Measurements from ENCODE around the gene SAP25. TPM values are rescaled to one million over a fixed set of nuclear protein-coding genes. Genes with fewer than 3 reads are reported as not detected.
"Not testable (repeated sequence)": the region's sequence is repeated elsewhere in the genome, so short reads cannot be mapped to it uniquely, and the experiment has no call there.

Gene SAP25
- total and polyA plus RNA-seq, 4 donors, result 0.33 to 0.84 (median 0.56) TPM; not detected in 1

DNA sequence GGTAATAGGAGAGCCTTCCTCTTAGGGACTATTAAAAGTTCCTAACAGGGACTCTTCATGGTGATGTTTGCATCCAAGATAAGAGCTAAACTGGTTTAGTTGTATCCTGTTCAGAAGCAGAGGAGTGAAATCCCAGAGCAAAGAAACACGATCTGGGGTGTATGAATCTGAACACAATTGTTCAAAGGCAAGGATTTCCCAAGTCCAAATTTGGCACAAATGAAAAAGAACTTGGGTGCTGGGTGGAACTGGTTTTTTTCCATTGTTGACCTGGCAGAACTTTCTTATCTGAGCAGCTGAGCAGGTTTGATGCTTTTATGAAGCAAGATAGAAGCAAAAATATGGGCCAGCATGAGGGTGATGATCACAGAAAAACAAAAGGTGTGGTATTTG, 28.7 kb downstream of the SAP25 start (continued):
- no peak for TF ChIP-seq NR2F2 (IDR thresholded peaks at IDR 0.05)

DNA sequence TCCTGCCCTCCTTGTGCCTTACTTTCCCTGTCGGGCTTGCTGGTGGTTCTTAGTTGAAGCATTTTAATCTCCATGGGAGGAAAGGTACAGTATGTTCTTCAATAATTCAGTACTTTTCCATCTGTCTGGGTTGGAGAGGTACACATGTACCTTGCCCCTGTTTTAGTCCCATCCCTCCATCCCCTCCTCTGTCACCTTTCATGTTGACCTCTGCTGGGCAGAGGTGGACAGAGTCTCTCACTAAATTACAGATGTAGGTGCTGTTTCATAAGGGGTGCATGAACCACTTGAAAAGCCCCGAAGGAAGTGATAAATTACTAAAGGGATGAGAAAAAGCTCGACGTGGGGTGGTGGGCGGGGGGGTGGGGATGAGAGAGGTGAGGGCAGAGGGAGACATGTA, 29.3 kb downstream of the SAP25 start:
- H3K4me3 ChIP-seq (ENCODE audit: low read depth in 1 of 3, low read length in 3 of 3), result peak overlapping the region in 1 of 3 donors; percentile 21
- H3K9ac ChIP-seq (ENCODE audit: low read depth in 1 of 2, low read length in 2 of 2), result peak overlapping the region in 1 of 2 donors; percentile 64
- H3K4me1 ChIP-seq (ENCODE audit: control insufficient read depth in 4 of 4, insufficient read depth in 4 of 4, low read length in 3 of 4), result peaks cover 18 to 79% (median 72%) of the 10 kb centered on the region in 4 donors

GRCh38 chr7:100543586-100543985, 30.1 kb downstream of the SAP25 start:
- TF ChIP-seq REST (IDR thresholded peaks at IDR 0.05) (no peak), HNF4A (conservative IDR thresholded peaks at IDR 0.05) (no peak), ZBTB33 (IDR thresholded peaks at IDR 0.05) (no peak)
- Histone ChIP-seq H3K36me3 (ENCODE audit: control insufficient read depth in 4 of 4, insufficient read depth in 3 of 4, low read depth in 1 of 4, low read length in 3 of 4) (no peaks in the 10 kb centered on the region), H3K4me1 (ENCODE audit: control insufficient read depth in 4 of 4, insufficient read depth in 4 of 4, low read length in 3 of 4) (peaks cover 18 to 78% (median 71%) of the 10 kb centered on the region in 4 donors), H3K27me3 (ENCODE audit: control insufficient read depth in 4 of 4, insufficient read depth in 4 of 4, low read length in 3 of 4) (no peaks in the 10 kb centered on the region), H3K9ac (ENCODE audit: low read depth in 1 of 2, low read length in 2 of 2) (peak overlapping the region; percentile 1 to 64), H3K27ac (ENCODE audit: low read depth in 1 of 2, low read length in 2 of 2) (peak overlapping the region; percentile 67 to 89), H3K9me3 (ENCODE audit: control insufficient read depth in 4 of 4, low read length in 3 of 4) (no peaks in the 10 kb centered on the region), H3K4me3 (ENCODE audit: low read depth in 1 of 3, low read length in 3 of 3) (no peak overlapping the region)
- 38% methylated on average over 1 of the region's 1 CpG for WGBS
- no peak for DNase-seq (ENCODE audit: low spot score)

More for the DNA sequence above, 29.3 kb downstream of the SAP25 start:
- DNase-seq (ENCODE audit: low spot score), result no peak
- H3K27me3 ChIP-seq (ENCODE audit: control insufficient read depth in 4 of 4, insufficient read depth in 4 of 4, low read length in 3 of 4), result no peaks in the 10 kb centered on the region
- WGBS, result 14% methylated on average over 5 of the region's 5 CpGs
- peak overlapping the region; percentile 89 to 92 for H3K27ac ChIP-seq (ENCODE audit: low read depth in 1 of 2, low read length in 2 of 2)
- H3K9me3 ChIP-seq (ENCODE audit: control insufficient read depth in 4 of 4, low read length in 3 of 4), result no peaks in the 10 kb centered on the region
- H3K36me3 ChIP-seq (ENCODE audit: control insufficient read depth in 4 of 4, insufficient read depth in 3 of 4, low read depth in 1 of 4, low read length in 3 of 4), result peaks cover 0 to 7% (median 0%) of the 10 kb centered on the region in 4 donors
- TF ChIP-seq TAF1 (conservative IDR thresholded peaks at IDR 0.05), result no peak
- TF ChIP-seq YY1 (IDR thresholded peaks at IDR 0.05), result no peak
- TF ChIP-seq HNF4A (conservative IDR thresholded peaks at IDR 0.05), result peak; percentile 69 to 81
- TF ChIP-seq, protein P1, sequence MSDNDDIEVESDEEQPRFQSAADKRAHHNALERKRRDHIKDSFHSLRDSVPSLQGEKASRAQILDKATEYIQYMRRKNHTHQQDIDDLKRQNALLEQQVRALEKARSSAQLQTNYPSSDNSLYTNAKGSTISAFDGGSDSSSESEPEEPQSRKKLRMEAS (IDR thresholded peaks at IDR 0.05), result peak; percentile 30
- TF ChIP-seq RXRA (IDR thresholded peaks at IDR 0.05), result peak; percentile 43 to 48
- no peak for TF ChIP-seq GABPA (IDR thresholded peaks at IDR 0.05 in 1 of 2, conservative IDR thresholded peaks at IDR 0.05 in 1 of 2)
- peak; percentile 51 for TF ChIP-seq FOXA1 (IDR thresholded peaks at IDR 0.05)
- peak; percentile 29 for TF ChIP-seq NR2F2 (IDR thresholded peaks at IDR 0.05)
- no peak for TF ChIP-seq RAD21 (IDR thresholded peaks at IDR 0.05)
- TF ChIP-seq ZBTB33 (IDR thresholded peaks at IDR 0.05), result no peak
- peak; percentile 37 for TF ChIP-seq HNF4G (IDR thresholded peaks at IDR 0.05)
- no peak for TF ChIP-seq JUND (IDR thresholded peaks at IDR 0.05)
- peak; percentile 76 for TF ChIP-seq SP1 (IDR thresholded peaks at IDR 0.05)
- peak; percentile 35 for TF ChIP-seq FOXA2 (IDR thresholded peaks at IDR 0.05)

- WGBS, result 39% methylated on average over 7 of the region's 7 CpGs
- H3K27me3 ChIP-seq (ENCODE audit: control insufficient read depth in 4 of 4, insufficient read depth in 4 of 4, low read length in 3 of 4); H3K9me3 ChIP-seq (ENCODE audit: control insufficient read depth in 4 of 4, low read length in 3 of 4); DNase-seq (ENCODE audit: low spot score); H3K9ac ChIP-seq (ENCODE audit: low read depth in 1 of 2, low read length in 2 of 2); H3K36me3 ChIP-seq (ENCODE audit: control insufficient read depth in 4 of 4, insufficient read depth in 3 of 4, low read depth in 1 of 4, low read length in 3 of 4): not testable (repeated sequence)
- Histone ChIP-seq H3K4me3 (ENCODE audit: low read depth in 1 of 3, low read length in 3 of 3) (peak overlapping the region in 1 of 3 donors; percentile 35), H3K27ac (ENCODE audit: low read depth in 1 of 2, low read length in 2 of 2) (peak overlapping the region; percentile 57 to 60), H3K4me1 (ENCODE audit: control insufficient read depth in 4 of 4, insufficient read depth in 4 of 4, low read length in 3 of 4) (peaks cover 9 to 61% (median 55%) of the 10 kb centered on the region in 4 donors)
Observed at GRCh38 chr7:100541309-100541708, 32.4 kb downstream of the SAP25 start.
